ENCODE data around the gene CBS.
"Not testable (repeated sequence)": the region's sequence is repeated elsewhere in the genome, so short reads cannot be mapped to it uniquely, and the experiment has no call there.

Gene CBS

GRCh38 chr21:43066690-43067089, 8.9 kb downstream of the CBS start:
- ATAC-seq, result not testable (repeated sequence)

- ATAC-seq, result not testable (repeated sequence)
Observed at GRCh38 chr21:43065991-43066390, 9.6 kb downstream of the CBS start.

GRCh38 chr21:43064265-43064917, 11.2 kb downstream of the CBS start:
- peak; percentile 44; the same call in 2 of the 3 replicates for ATAC-seq

- ATAC-seq, result not testable (repeated sequence)
Observed at GRCh38 chr21:43062955-43063664, 12.5 kb downstream of the CBS start.

GRCh38 chr21:43053112-43053511, 22.5 kb downstream of the CBS start:
- not testable (repeated sequence) for ATAC-seq

GRCh38 chr21:43045876-43046821, 29.5 kb downstream of the CBS start:
- ATAC-seq, result peak; percentile 24; the same call in 1 of the 3 replicates

GRCh38 chr21:43045165-43045875, 30.3 kb downstream of the CBS start:
- peak; percentile 34; the same call in 2 of the 3 replicates for ATAC-seq

- not testable (repeated sequence) for ATAC-seq
Observed at GRCh38 chr21:43044547-43044946, 31.1 kb downstream of the CBS start.

GRCh38 chr21:43043291-43043690, 32.3 kb downstream of the CBS start:
- not testable (repeated sequence) for ATAC-seq

- ATAC-seq, result not testable (repeated sequence)
Observed at GRCh38 chr21:43042169-43042568, 33.5 kb downstream of the CBS start.

- ATAC-seq, result not testable (repeated sequence)
Observed at GRCh38 chr21:43038659-43039044, 37.0 kb downstream of the CBS start.

- not testable (repeated sequence) for ATAC-seq
Observed at GRCh38 chr21:43037918-43038658, 37.5 kb downstream of the CBS start.

GRCh38 chr21:43036889-43037288, 38.7 kb downstream of the CBS start:
- ATAC-seq, result not testable (repeated sequence)

- ATAC-seq, result no peak
- TF ChIP-seq ZFP3 (CRISPR knock-in tag; IDR thresholded peaks at IDR 0.05), result no peak
- no peak for TF ChIP-seq TCF4 (CRISPR knock-in tag; IDR thresholded peaks at IDR 0.05; ENCODE audit: borderline replicate concordance)
- TF ChIP-seq TOX (CRISPR knock-in tag; IDR thresholded peaks at IDR 0.05; ENCODE audit: borderline replicate concordance), result no peak
- no peak for TF ChIP-seq TSHZ2 (CRISPR knock-in tag; IDR thresholded peaks at IDR 0.05)
- TF ChIP-seq BACH2 (CRISPR knock-in tag; IDR thresholded peaks at IDR 0.05; ENCODE audit: borderline replicate concordance), result no peak
- TF ChIP-seq OSR1 (CRISPR knock-in tag; IDR thresholded peaks at IDR 0.05), result no peak
- TF ChIP-seq ESRRG (CRISPR knock-in tag; IDR thresholded peaks at IDR 0.05), result no peak
- no peak for TF ChIP-seq PPARA (CRISPR knock-in tag; IDR thresholded peaks at IDR 0.05; ENCODE audit: borderline replicate concordance)
- TF ChIP-seq ISL1 (CRISPR knock-in tag; IDR thresholded peaks at IDR 0.05), result no peak
- no peak for TF ChIP-seq PATZ1 (CRISPR knock-in tag; IDR thresholded peaks at IDR 0.05; ENCODE audit: borderline replicate concordance)
Observed at GRCh38 chr21:43034826-43035225, 40.8 kb downstream of the CBS start.
